Keratinocyte (primary cell): ENCODE data around the gene GSTA3. TPM values are rescaled to one million over a fixed set of nuclear protein-coding genes. Genes with fewer than 3 reads are reported as not detected.
"Not testable (repeated sequence)": the region's sequence is repeated elsewhere in the genome, so short reads cannot be mapped to it uniquely, and the experiment has no call there.

Source experiments
- DNase-seq: peaks from one replicate; pipeline ENCODE4 v3.0.0-alpha.2; 2011; ENCODE audit warnings: low read depth, missing footprints, low spot score
- FAIRE-seq: peaks from 2 replicates; lab custom pipeline; 2011; peaks lifted over from hg19 to GRCh38; lab: Jason Lieb, UNC
- H2AFZ ChIP-seq: 2 replicates; pipeline ENCODE4 v1.6.0; 2012; ENCODE audit warnings: low read length, control low read depth, inconsistent platforms; ENCODE audit not compliant: control insufficient read depth
- H3K27ac ChIP-seq: 2 replicates; pipeline ENCODE4 v1.5.1; 2011; ENCODE audit warnings: low read length; ENCODE audit not compliant: control insufficient read depth, insufficient read depth
- H3K27me3 ChIP-seq: 3 replicates; pipeline ENCODE4 v1.6.0; 2011; ENCODE audit warnings: low read length; ENCODE audit not compliant: control insufficient read depth, insufficient read depth; ENCODE audit errors: extremely low read depth
- H3K36me3 ChIP-seq, 2 experiments: 2 replicates in 1 of 2; 3 replicates in 1 of 2; pipeline ENCODE4 v1.5.1; 2011; ENCODE audit warnings: low read length in 2 of 2, mild to moderate bottlenecking in 1 of 2; ENCODE audit not compliant: control insufficient read depth in 2 of 2, insufficient read depth in 2 of 2; ENCODE audit errors: extremely low read depth in 1 of 2
- H3K4me1 ChIP-seq: 3 replicates; pipeline ENCODE4 v1.5.1; 2011; ENCODE audit warnings: low read length; ENCODE audit not compliant: control insufficient read depth, insufficient read depth; ENCODE audit errors: extremely low read depth
- H3K4me2 ChIP-seq: 3 replicates; pipeline ENCODE4 v1.6.0; 2011; ENCODE audit warnings: low read depth, low read length; ENCODE audit not compliant: control insufficient read depth, insufficient read depth; ENCODE audit errors: extremely low read depth
- H3K4me3 ChIP-seq, 3 experiments: fragments of 200-600 bp in 1 of 3; sonication (generic) in 1 of 3; 2 replicates in 2 of 3; 3 replicates in 1 of 3; pipeline ENCODE4 v1.5.1; 2011 to 2016; ENCODE audit warnings: low read length in 3 of 3, mild to moderate bottlenecking in 3 of 3, control low read depth in 2 of 3, inconsistent platforms in 1 of 3, low read depth in 1 of 3, mixed read lengths in 1 of 3, mixed run types in 1 of 3, moderate library complexity in 1 of 3; ENCODE audit not compliant: control insufficient read depth in 2 of 3, insufficient read depth in 2 of 3; ENCODE audit errors: extremely low read depth in 1 of 3
- H3K79me2 ChIP-seq: 2 replicates; pipeline ENCODE4 v1.6.0; 2012; ENCODE audit warnings: low read length; ENCODE audit not compliant: control insufficient read depth, insufficient read depth
- H3K9ac ChIP-seq: 3 replicates; pipeline ENCODE4 v1.6.0; 2011; ENCODE audit warnings: low read length; ENCODE audit not compliant: control insufficient read depth, insufficient read depth; ENCODE audit errors: extremely low read depth
- H3K9me1 ChIP-seq: 3 replicates; pipeline ENCODE4 v1.6.0; 2011; ENCODE audit warnings: low read length; ENCODE audit not compliant: control insufficient read depth, insufficient read depth; ENCODE audit errors: extremely low read depth
- H3K9me3 ChIP-seq: 2 replicates; pipeline ENCODE4 v1.5.1; 2012; ENCODE audit warnings: low read depth, low read length; ENCODE audit not compliant: control insufficient read depth
- H4K20me1 ChIP-seq: 3 replicates; pipeline ENCODE4 v1.6.0; 2011; ENCODE audit warnings: low read length; ENCODE audit not compliant: control insufficient read depth, insufficient read depth; ENCODE audit errors: extremely low read depth
- CTCF ChIP-seq, 3 experiments: IDR thresholded peaks in 1 of 3; conservative IDR thresholded peaks in 1 of 3; optimal IDR thresholded peaks in 1 of 3; 2 replicates in 2 of 3; 3 replicates in 1 of 3; pipeline versions ENCODE3 to v1.5.1; 2011; ENCODE audit warnings: low read length in 3 of 3, mild to moderate bottlenecking in 3 of 3, moderate library complexity in 2 of 3, control low read depth in 1 of 3, inconsistent platforms in 1 of 3; ENCODE audit not compliant: insufficient read depth in 2 of 3; ENCODE audit errors: extremely low read depth in 1 of 3
- EZH2 ChIP-seq: IDR thresholded peaks from one replicate; pipeline ENCODE4 v1.6.1; 2012; ENCODE audit warnings: inconsistent platforms, mild to moderate bottlenecking, low read length, moderate library complexity
- dilution Hi-C: fragments of 300-500 bp; cut with MboI; formaldehyde crosslinking; loops from one replicate; pipeline ENCODE4 v1.7.0; 2020; ENCODE audit warnings: low sequenced_read_pairs; ENCODE audit not compliant: extremely low pct_ligation_motif_present
- polyA plus RNA-seq, 5 experiments: library from polyadenylated mRNA; depleted of rRNA in 3 of 5; stranded (reverse) in 3 of 5; stranded (forward) in 1 of 5; unstranded in 1 of 5; fragments of >200 nt; gene quantifications; 1 replicate in 1 of 5; 2 replicates in 3 of 5; 3 replicates in 1 of 5; pipeline versions ENCODE4 v1.2.1 to v1.2.3, GENCODE V29; 2011 to 2012; ENCODE audit warnings: missing spikeins in 2 of 5, low read depth in 1 of 5, low replicate concordance in 1 of 5

The GSTA3 gene
- polyA plus RNA-seq, 1 donor (not counting 4 experiments of a cell fraction or from before 2014, with no cell fraction given): not detected

GRCh38 chr6:52925042-52925441 is 15.5 kb upstream of the GSTA3 start:
- peaks cover 10% of the 10 kb centered on the region for H3K4me1 ChIP-seq
- no peak overlapping the region for H3K27ac ChIP-seq

GRCh38 chr6:52923689-52924088 is 14.2 kb upstream of the GSTA3 start:
- H3K27me3 ChIP-seq, H3K79me2 ChIP-seq, FAIRE-seq, H3K4me1 ChIP-seq, H2AFZ ChIP-seq, H3K9me1 ChIP-seq, H3K27ac ChIP-seq, H4K20me1 ChIP-seq, H3K9ac ChIP-seq, H3K36me3 ChIP-seq, dilution Hi-C loops, H3K9me3 ChIP-seq, H3K4me3 ChIP-seq, H3K4me2 ChIP-seq, DNase-seq: not testable (repeated sequence)

More at GRCh38 chr6:52925042-52925441, 15.5 kb upstream of the GSTA3 start:
- no peak for DNase-seq
- FAIRE-seq: no peak
- Histone ChIP-seq H3K4me2 (no peak overlapping the region), H3K9me1 (no peaks in the 10 kb centered on the region), H3K79me2 (no peaks in the 10 kb centered on the region), H3K36me3 (no peaks in the 10 kb centered on the region), H3K9ac (no peak overlapping the region), H4K20me1 (no peaks in the 10 kb centered on the region), H3K27me3 (no peaks in the 10 kb centered on the region), H3K9me3 (no peaks in the 10 kb centered on the region), H3K4me3 (no peak overlapping the region), H2AFZ (no peak overlapping the region)
- dilution Hi-C loops: no loop called here
- TF ChIP-seq CTCF (optimal IDR thresholded peaks at IDR 0.05 in 1 of 3, IDR thresholded peaks at IDR 0.05 in 1 of 3, conservative IDR thresholded peaks at IDR 0.05 in 1 of 3; ENCODE audit: extremely low read depth in 1 of 3, insufficient read depth in 2 of 3, low read length in 3 of 3): no peak
- TF ChIP-seq EZH2: no peak

GRCh38 chr6:52922161-52922560 is 12.7 kb upstream of the GSTA3 start:
- Histone ChIP-seq H3K4me2 (no peak overlapping the region), H2AFZ (no peak overlapping the region), H4K20me1 (no peaks in the 10 kb centered on the region), H3K27me3 (no peaks in the 10 kb centered on the region), H3K9me3 (no peaks in the 10 kb centered on the region), H3K4me1 (peaks cover 6% of the 10 kb centered on the region), H3K79me2 (no peaks in the 10 kb centered on the region), H3K9ac (no peak overlapping the region), H3K27ac (no peak overlapping the region), H3K9me1 (no peaks in the 10 kb centered on the region), H3K4me3 (no peak overlapping the region), H3K36me3 (no peaks in the 10 kb centered on the region)
- DNase-seq (no peak), FAIRE-seq (no peak)
- dilution Hi-C loops: no loop called here
- TF ChIP-seq EZH2 (no peak), CTCF (optimal IDR thresholded peaks at IDR 0.05 in 1 of 3, IDR thresholded peaks at IDR 0.05 in 1 of 3, conservative IDR thresholded peaks at IDR 0.05 in 1 of 3; ENCODE audit: extremely low read depth in 1 of 3, insufficient read depth in 2 of 3, low read length in 3 of 3) (no peak)
